Ovary (tissue), 9 donors: ENCODE data around the gene SH2B3. TPM values are rescaled to one million over a fixed set of nuclear protein-coding genes. Genes with fewer than 3 reads are reported as not detected.

ENCODE experiments used
- DNase-seq, 5 donors: peaks; one replicate each; pipeline ENCODE4 v3.0.0-alpha.2; 2019 to 2020
- H3K27ac ChIP-seq, 2 donors: fragments of 200-600 bp; one replicate each; pipeline versions ENCODE4 v1.5.1 to v1.8.0; 2019 to 2022
- H3K27me3 ChIP-seq: fragments of 200-600 bp; one replicate; pipeline ENCODE4 v1.8.0; 2022
- H3K36me3 ChIP-seq: fragments of 200-600 bp; sonication (generic); one replicate; pipeline ENCODE4 v1.5.1; 2019
- H3K4me1 ChIP-seq: one replicate; pipeline ENCODE4 v1.8.1; 2013; ENCODE audit warnings: mild to moderate bottlenecking, moderate library complexity; ENCODE audit not compliant: insufficient read depth
- H3K4me3 ChIP-seq: fragments of 200-600 bp; sonication (generic); one replicate; pipeline ENCODE4 v1.5.1; 2017
- H3K9me3 ChIP-seq, 2 donors: fragments of 200-600 bp in 1 of 2; sonication (generic) in 1 of 2; one replicate each; pipeline versions ENCODE4 v1.5.1 to v1.8.1; 2013 to 2019; ENCODE audit warnings: mild to moderate bottlenecking in 1 of 2, moderate library complexity in 1 of 2
- EP300 ChIP-seq: sonication (generic); formaldehyde crosslinking; IDR thresholded peaks from one replicate; pipeline ENCODE4 v1.6.1; 2017; ENCODE audit warnings: antibody characterized with exemption
- POLR2A ChIP-seq: fragments of 450-650 bp; IDR thresholded peaks from one replicate; pipeline ENCODE4 v1.6.1; 2017; ENCODE audit warnings: antibody characterized with exemption, mild to moderate bottlenecking, moderate library complexity
- WGBS, 3 donors: extraction: QIAGEN DNeasy Blood & Tissue Kit in 1 of 3; methylation state at CpG; one replicate each; pipeline versions ENCODE4 v1.1.5 to v1.1.7; 2013 to 2017; 5-methylcytosine and 5-hydroxymethylcytosine counted together
- intact Hi-C, 4 donors: fragments of 100-400 bp; cut with DNase I; formaldehyde crosslinking; loops; one replicate each; pipeline versions ENCODE4 v1.11.0 to v1.15.1; 2022 to 2023
- polyA plus RNA-seq, 2 donors: library from polyadenylated mRNA; stranded (reverse); fragments of 200-250 nt in 1 of 2; fragments of 350-450 nt in 1 of 2; fragmentation: Illumina TruSeq in 1 of 2; extraction: RNeasy Lipid Tissue Mini Kit (QIAGEN cat#74804) in 1 of 2; gene quantifications; one replicate each; pipeline ENCODE4 v1.2.3, GENCODE V29; 2013 to 2014
- total RNA-seq, 7 donors: library from RNA; depleted of rRNA in 2 of 7; stranded (reverse); fragments of >200 nt in 2 of 7; fragmentation: NEBNext Ultra II Directional in 3 of 7; extraction: Animal tissue kit (Norgen Biotek cat#: 25700) in 3 of 7; gene quantifications; one replicate each; pipeline versions ENCODE4 v1.1.0 to v1.2.4, GENCODE V29; 2016 to 2023
- TF ChIP-seq, protein P1 (sequence below), 3 donors: fragments of 450-650 bp in 2 of 3; fragments of 200-600 bp in 1 of 3; IDR thresholded peaks; one replicate each; pipeline versions ENCODE4 v1.5.1 to v1.8.0; 2016 to 2022; ENCODE audit warnings: antibody characterized with exemption in 3 of 3, mild to moderate bottlenecking in 1 of 3
- donor health status: DM: no; HTN: no; CAD: no; lungs with moderate emphysema.
- donor health status: DM: no; HTN: no; CAD: no.
- donor health status: Bipolar disorder and iron deficiency.
- donor health status: DM: yes; HTN: yes; CAD: no.
- donor health status: DM: no; HTN: no; CAD: no.
- donor health status: DM: yes; HTN: yes; CAD: no.

SH2B3 gene
- total and polyA plus RNA-seq, 9 donors = 7.2 to 24.0 (median 14.3) TPM

GRCh38 chr12:111447571-111448265 lies 42.0 kb downstream of the SH2B3 start:
- TF ChIP-seq POLR2A (no peak), EP300 (no peak)
- TF ChIP-seq, protein P1, sequence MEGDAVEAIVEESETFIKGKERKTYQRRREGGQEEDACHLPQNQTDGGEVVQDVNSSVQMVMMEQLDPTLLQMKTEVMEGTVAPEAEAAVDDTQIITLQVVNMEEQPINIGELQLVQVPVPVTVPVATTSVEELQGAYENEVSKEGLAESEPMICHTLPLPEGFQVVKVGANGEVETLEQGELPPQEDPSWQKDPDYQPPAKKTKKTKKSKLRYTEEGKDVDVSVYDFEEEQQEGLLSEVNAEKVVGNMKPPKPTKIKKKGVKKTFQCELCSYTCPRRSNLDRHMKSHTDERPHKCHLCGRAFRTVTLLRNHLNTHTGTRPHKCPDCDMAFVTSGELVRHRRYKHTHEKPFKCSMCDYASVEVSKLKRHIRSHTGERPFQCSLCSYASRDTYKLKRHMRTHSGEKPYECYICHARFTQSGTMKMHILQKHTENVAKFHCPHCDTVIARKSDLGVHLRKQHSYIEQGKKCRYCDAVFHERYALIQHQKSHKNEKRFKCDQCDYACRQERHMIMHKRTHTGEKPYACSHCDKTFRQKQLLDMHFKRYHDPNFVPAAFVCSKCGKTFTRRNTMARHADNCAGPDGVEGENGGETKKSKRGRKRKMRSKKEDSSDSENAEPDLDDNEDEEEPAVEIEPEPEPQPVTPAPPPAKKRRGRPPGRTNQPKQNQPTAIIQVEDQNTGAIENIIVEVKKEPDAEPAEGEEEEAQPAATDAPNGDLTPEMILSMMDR (IDR thresholded peaks at IDR 0.05) = no peak
- H3K36me3 ChIP-seq = no peaks in the 10 kb centered on the region
- 84 to 87% (median 87%) methylated on average over 28 of the region's 28 CpGs for WGBS, 3 donors
- intact Hi-C loops = loop anchor here in 2 of 4 donors (5.0 kb wide), 1 partner anchor 40 kb away; the partner anchor contains the start of gene SH2B3 (in 2 of the 2)
- H3K27ac ChIP-seq = no peak overlapping the region
- no peaks in the 10 kb centered on the region for H3K9me3 ChIP-seq
- H3K4me1 ChIP-seq = peaks cover 6% of the 10 kb centered on the region
- no peak for DNase-seq
- H3K4me3 ChIP-seq = no peak overlapping the region
- no peaks in the 10 kb centered on the region for H3K27me3 ChIP-seq

GRCh38 chr12:111448266-111448830 lies 42.6 kb downstream of the SH2B3 start:
- Histone ChIP-seq H3K9me3 (no peaks in the 10 kb centered on the region), H3K4me3 (no peak overlapping the region), H3K27ac (no peak overlapping the region), H3K36me3 (no peaks in the 10 kb centered on the region), H3K27me3 (no peaks in the 10 kb centered on the region), H3K4me1 (peaks cover 6% of the 10 kb centered on the region)
- intact Hi-C loops = loop anchor here in 2 of 4 donors (5.0 kb wide), 1 partner anchor 41 kb away; the partner anchor contains the start of gene SH2B3 (in 2 of the 2)
- TF ChIP-seq EP300 = no peak
- TF ChIP-seq, protein P1 (IDR thresholded peaks at IDR 0.05) = no peak
- no peak for TF ChIP-seq POLR2A
- no peak for DNase-seq
- 77 to 81% (median 79%) methylated on average over 9 of the region's 9 CpGs for WGBS, 3 donors

DNA sequence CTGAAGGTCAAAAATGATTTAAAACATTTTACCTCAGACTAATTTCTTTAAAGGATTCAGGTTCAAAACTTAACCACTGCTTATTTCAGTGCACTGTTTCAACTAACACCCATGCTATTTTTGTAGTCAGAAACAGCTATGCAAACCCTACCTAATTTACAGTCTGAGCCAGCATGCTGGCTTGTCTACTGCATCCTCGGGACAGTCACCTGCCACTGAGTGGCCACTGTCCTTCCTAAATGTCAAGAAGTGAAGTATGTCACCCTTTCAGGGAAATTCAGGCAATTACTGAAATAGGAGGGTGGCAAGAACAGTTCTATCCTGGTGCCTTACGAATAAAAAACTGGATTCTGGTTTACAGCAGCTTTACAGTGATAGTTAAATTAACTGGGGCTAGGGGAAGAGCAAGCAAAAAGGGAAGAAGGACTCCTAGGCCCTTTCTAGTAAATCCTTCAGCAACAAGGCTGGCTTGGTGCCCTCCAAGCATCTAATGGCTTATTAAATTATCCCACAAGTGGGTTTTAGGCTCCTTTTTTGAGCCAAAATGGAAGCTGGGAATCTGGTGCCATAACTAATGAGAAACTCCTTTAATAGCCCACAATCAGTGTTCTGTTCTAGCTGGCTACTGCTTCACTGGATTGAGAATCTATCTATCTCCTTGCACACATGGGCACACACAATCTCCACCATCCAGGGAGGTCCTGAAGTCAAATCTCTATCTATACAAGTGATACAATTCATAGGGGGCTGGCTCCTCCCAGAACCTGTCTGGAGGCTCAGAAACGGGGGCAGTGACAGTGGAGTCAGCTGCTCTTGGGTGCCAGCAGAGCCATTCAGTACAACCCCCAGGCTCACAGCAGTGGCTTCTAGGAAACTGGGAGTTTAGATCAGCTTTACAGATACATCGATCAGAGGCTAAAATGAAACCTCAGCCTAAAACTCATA lies 43.4 kb downstream of the SH2B3 start:
- no peak overlapping the region for H3K27ac ChIP-seq
- H3K4me3 ChIP-seq = no peak overlapping the region
- H3K27me3 ChIP-seq = no peaks in the 10 kb centered on the region
- DNase-seq = no peak
- TF ChIP-seq EP300 (no peak), POLR2A (no peak)
- TF ChIP-seq, protein P1 (IDR thresholded peaks at IDR 0.05) = no peak
- H3K9me3 ChIP-seq = no peaks in the 10 kb centered on the region
- H3K4me1 ChIP-seq = peaks cover 6% of the 10 kb centered on the region
- 80 to 84% (median 81%) methylated on average over 4 of the region's 4 CpGs for WGBS, 3 donors
- intact Hi-C loops = loop anchor here in 2 of 4 donors (5.0 kb wide), 1 partner anchor 42 kb away; the partner anchor contains the start of gene SH2B3 (in 2 of the 2)
- no peaks in the 10 kb centered on the region for H3K36me3 ChIP-seq

GRCh38 chr12:111450676-111451075 lies 45.0 kb downstream of the SH2B3 start:
- Histone ChIP-seq H3K4me1 (peaks cover 5% of the 10 kb centered on the region), H3K27ac (no peak overlapping the region), H3K9me3 (no peaks in the 10 kb centered on the region), H3K4me3 (no peak overlapping the region), H3K36me3 (no peaks in the 10 kb centered on the region), H3K27me3 (no peaks in the 10 kb centered on the region)
- TF ChIP-seq, protein P1 (IDR thresholded peaks at IDR 0.05) = no peak
- TF ChIP-seq POLR2A = no peak
- no peak for TF ChIP-seq EP300
- WGBS, 3 donors = 77 to 88% (median 82%) methylated on average over 4 of the region's 4 CpGs
- no peak for DNase-seq
- intact Hi-C loops = loop anchor here (2.0 to 5.0 kb wide), 5 partner anchors 43 to 553 kb away; partner anchors contain the start of gene SH2B3 (in 1 of the 4)
